Stimulated activated memory B cell treated with anti-CD40 and anti-IgM and Interleukin-4, amounts not matched to agents 10 μg/mL and 1 μg/mL and 100 μg/mL, for 72 hours (primary cell): Measurements from ENCODE around the gene MKLN1.
A peak's percentile ranks its signal among the peaks of the same experiment; 100 is the strongest.

Experiments
- ATAC-seq: fragments of 150-1000 bp; cut with Tn5 transposase; 2 replicates; pipeline ENCODE4 v1.10.0; 2021
- H3K27ac Mint-ChIP-seq: one replicate; pipeline ENCODE4 v1.8.0; 2022; ENCODE audit warnings: mild to moderate bottlenecking, mixed read lengths
- H3K27me3 Mint-ChIP-seq: one replicate; pipeline ENCODE4 v1.8.0; 2022; ENCODE audit warnings: mixed read lengths
- H3K36me3 Mint-ChIP-seq: one replicate; pipeline ENCODE4 v1.8.0; 2022; ENCODE audit warnings: mixed read lengths
- H3K4me1 Mint-ChIP-seq: one replicate; pipeline ENCODE4 v1.8.0; 2022; ENCODE audit warnings: mixed read lengths
- H3K4me3 Mint-ChIP-seq: one replicate; pipeline ENCODE4 v1.8.0; 2022; ENCODE audit warnings: mild to moderate bottlenecking, moderate library complexity, mixed read lengths
- H3K9me3 Mint-ChIP-seq: one replicate; pipeline ENCODE4 v1.8.0; 2022; ENCODE audit warnings: mixed read lengths

MKLN1 gene

GRCh38 chr7:131357282-131357880, 29.7 kb downstream of the MKLN1 start:
- peaks cover 84% of the 10 kb centered on the region for H3K4me1 Mint-ChIP-seq
- no peak overlapping the region for H3K4me3 Mint-ChIP-seq
- H3K27ac Mint-ChIP-seq: no peak overlapping the region
- peaks cover 6% of the 10 kb centered on the region for H3K36me3 Mint-ChIP-seq
- no peak for ATAC-seq
- H3K27me3 Mint-ChIP-seq: no peaks in the 10 kb centered on the region
- H3K9me3 Mint-ChIP-seq: no peaks in the 10 kb centered on the region

DNA sequence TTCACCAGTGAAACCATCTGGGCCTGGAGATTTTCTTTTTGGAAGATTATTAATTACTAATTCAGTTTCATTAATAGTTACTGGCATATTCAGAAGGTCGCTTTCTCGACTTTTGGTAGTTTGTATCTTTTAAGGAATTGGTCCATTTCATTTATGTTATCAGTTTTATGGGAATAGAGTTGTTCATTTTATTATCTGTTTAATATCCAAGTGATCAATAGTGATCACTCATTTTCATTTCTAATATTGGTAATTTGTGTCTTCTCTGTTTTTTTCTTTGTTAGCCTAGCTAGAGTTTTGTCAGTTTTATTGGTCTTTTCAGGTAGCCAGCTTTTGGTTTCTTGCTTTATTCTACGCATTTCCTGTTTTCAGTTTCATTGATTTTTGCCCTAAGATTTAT, 31.0 kb downstream of the MKLN1 start:
- Mint-ChIP-seq H3K4me1 (peaks cover 75% of the 10 kb centered on the region), H3K27ac (no peak overlapping the region), H3K36me3 (no peaks in the 10 kb centered on the region), H3K27me3 (no peaks in the 10 kb centered on the region), H3K9me3 (no peaks in the 10 kb centered on the region), H3K4me3 (no peak overlapping the region)
- ATAC-seq: no peak

DNA sequence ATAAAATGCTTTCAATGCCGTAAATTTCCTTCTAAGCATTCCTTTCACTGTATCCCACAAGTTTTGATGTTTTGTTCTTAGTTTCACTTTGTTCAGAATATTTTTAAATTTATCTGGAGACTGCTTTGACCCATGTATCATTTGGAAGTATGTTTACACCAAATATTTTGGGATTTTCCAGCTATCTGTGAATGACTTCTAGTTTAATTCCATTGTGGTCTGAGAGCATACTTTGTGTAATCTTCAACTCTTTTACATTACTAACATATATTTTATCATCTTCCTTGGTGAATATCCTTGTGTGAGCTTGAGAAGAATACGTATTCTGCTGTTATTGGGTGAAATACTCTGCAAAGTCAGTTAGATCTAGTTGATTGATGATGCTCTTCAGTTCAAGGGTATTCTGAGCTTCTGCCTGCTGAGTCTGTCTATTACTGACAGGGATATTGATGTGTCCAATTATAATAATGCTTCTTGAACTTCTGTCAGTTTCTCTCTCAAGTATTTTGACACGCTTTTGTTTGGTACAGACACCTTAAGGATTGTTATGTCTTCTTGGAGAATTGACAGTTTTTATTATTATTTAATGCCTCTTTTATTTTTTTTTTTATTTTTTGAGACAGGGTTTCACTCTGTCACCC, 31.6 kb downstream of the MKLN1 start:
- ATAC-seq: no peak
- Mint-ChIP-seq H3K27ac (no peak overlapping the region), H3K4me1 (peaks cover 71% of the 10 kb centered on the region), H3K36me3 (no peaks in the 10 kb centered on the region), H3K27me3 (no peaks in the 10 kb centered on the region), H3K9me3 (no peaks in the 10 kb centered on the region), H3K4me3 (no peak overlapping the region)

- Mint-ChIP-seq H3K27ac (no peak overlapping the region), H3K36me3 (peaks cover 23% of the 10 kb centered on the region), H3K27me3 (no peaks in the 10 kb centered on the region), H3K9me3 (no peaks in the 10 kb centered on the region), H3K4me3 (no peak overlapping the region), H3K4me1 (peaks cover 68% of the 10 kb centered on the region)
- ATAC-seq: no peak
Measured at GRCh38 chr7:131363719-131364118, 36.0 kb downstream of the MKLN1 start.

DNA sequence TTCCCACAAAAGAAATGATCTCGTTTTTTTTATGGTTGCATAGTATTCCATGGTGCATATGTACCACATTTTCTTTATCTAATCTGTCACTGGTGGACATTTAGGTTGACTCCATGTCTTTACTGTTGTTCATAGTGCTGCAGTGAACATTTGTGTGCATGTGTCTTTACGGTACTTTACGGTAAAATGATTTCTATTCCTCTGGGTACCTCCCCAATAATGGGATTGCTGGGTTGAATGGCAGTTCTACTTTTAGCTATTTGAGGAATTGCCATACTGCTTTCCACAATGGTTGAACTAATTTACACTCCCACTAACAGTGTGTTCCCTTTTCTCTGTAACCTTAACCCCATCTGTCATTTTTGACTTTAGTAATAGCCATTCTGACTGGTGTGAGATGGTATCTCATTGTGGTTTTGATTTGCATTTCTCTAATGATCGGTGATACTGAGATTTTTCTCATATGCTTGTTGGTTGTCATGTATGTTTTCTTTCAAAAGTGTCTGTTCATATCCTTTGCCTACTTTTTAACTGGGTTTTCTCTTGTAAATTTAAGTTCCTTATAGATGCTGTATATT, 37.2 kb downstream of the MKLN1 start:
- Mint-ChIP-seq H3K27me3 (no peaks in the 10 kb centered on the region), H3K9me3 (no peaks in the 10 kb centered on the region), H3K27ac (no peak overlapping the region), H3K4me3 (no peak overlapping the region), H3K4me1 (peaks cover 64% of the 10 kb centered on the region), H3K36me3 (peaks cover 23% of the 10 kb centered on the region)
- ATAC-seq: no peak

- H3K4me3 Mint-ChIP-seq: no peak overlapping the region
- H3K27me3 Mint-ChIP-seq: no peaks in the 10 kb centered on the region
- no peak for ATAC-seq
- H3K27ac Mint-ChIP-seq: no peak overlapping the region
- peaks cover 23% of the 10 kb centered on the region for H3K36me3 Mint-ChIP-seq
- no peaks in the 10 kb centered on the region for H3K9me3 Mint-ChIP-seq
- peaks cover 64% of the 10 kb centered on the region for H3K4me1 Mint-ChIP-seq
Measured at GRCh38 chr7:131365838-131366237, 38.2 kb downstream of the MKLN1 start.

- H3K27me3 Mint-ChIP-seq: no peaks in the 10 kb centered on the region
- peaks cover 23% of the 10 kb centered on the region for H3K36me3 Mint-ChIP-seq
- peaks cover 77% of the 10 kb centered on the region for H3K4me1 Mint-ChIP-seq
- no peaks in the 10 kb centered on the region for H3K9me3 Mint-ChIP-seq
- ATAC-seq: no peak
- no peak overlapping the region for H3K4me3 Mint-ChIP-seq
- no peak overlapping the region for H3K27ac Mint-ChIP-seq
Measured at GRCh38 chr7:131369354-131369753, 41.7 kb downstream of the MKLN1 start.

DNA sequence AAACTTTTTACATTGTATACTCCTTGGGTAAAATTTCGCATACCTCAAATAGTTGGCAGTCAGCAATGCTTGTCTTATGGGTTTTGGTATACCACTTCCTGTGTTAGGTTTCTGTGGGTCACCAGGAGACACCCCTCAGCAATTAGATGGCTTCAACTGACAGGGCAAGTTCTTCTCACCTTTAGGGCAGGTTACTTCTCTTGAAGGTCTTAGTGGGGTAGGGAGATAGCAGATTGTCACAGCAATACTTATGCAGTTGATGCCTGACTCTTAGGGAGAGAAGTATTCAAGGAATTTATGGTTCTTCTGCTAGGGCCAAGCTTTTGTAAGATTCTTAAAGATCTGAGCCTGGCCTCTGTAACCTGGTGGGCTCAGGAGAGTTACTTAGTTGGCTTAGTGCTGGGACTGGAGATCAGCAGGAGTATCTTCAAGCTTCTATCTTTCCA, 42.9 kb downstream of the MKLN1 start:
- no peak overlapping the region for H3K27ac Mint-ChIP-seq
- peaks cover 14% of the 10 kb centered on the region for H3K36me3 Mint-ChIP-seq
- H3K4me1 Mint-ChIP-seq: peaks cover 69% of the 10 kb centered on the region
- no peaks in the 10 kb centered on the region for H3K27me3 Mint-ChIP-seq
- ATAC-seq: peak; percentile 78
- no peaks in the 10 kb centered on the region for H3K9me3 Mint-ChIP-seq
- H3K4me3 Mint-ChIP-seq: no peak overlapping the region

DNA sequence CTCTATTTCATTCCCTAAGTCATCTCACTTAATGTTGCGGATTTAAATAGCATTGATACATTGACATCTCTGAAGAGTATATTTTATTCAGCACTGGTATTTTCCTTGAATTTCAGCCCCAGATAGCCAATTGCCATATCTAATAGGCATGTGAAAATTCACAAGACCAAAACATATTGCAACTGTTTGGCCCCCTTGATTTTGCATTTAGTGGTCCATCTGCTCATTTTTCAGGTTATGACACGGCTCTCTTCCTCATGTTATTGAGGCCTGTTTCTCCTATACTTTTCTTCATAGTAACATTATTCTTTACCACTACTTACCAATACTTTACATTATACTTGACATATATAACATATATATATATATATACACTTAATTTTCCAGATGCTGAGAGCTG, 43.7 kb downstream of the MKLN1 start:
- no peak overlapping the region for H3K4me3 Mint-ChIP-seq
- H3K9me3 Mint-ChIP-seq: no peaks in the 10 kb centered on the region
- no peak overlapping the region for H3K27ac Mint-ChIP-seq
- H3K4me1 Mint-ChIP-seq: peaks cover 63% of the 10 kb centered on the region
- H3K36me3 Mint-ChIP-seq: peaks cover 12% of the 10 kb centered on the region
- no peak for ATAC-seq
- no peaks in the 10 kb centered on the region for H3K27me3 Mint-ChIP-seq

DNA sequence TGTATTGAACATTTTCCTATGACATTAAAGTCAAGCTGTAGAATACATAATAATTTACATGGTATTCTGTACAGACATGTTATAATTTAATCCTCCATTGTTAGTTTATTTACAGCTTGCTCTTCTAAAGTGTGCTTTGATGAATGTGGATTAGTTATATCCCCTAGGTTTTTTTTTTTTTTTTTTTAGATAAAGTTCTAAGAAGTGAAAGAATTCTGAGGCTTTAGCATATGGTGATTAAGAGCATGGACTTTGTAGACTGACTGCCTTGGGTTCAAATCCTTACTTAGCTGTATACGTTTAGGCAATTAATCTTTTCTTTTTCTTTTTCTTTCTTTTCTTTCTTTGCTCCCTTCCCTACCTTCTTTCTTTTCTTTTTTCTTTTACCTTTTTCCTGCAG, 44.9 kb downstream of the MKLN1 start:
- Mint-ChIP-seq H3K36me3 (peaks cover 9% of the 10 kb centered on the region), H3K4me3 (no peak overlapping the region), H3K4me1 (peaks cover 59% of the 10 kb centered on the region), H3K9me3 (no peaks in the 10 kb centered on the region), H3K27ac (no peak overlapping the region), H3K27me3 (no peaks in the 10 kb centered on the region)
- ATAC-seq: no peak

GRCh38 chr7:131374821-131375220, 47.1 kb downstream of the MKLN1 start:
- no peak overlapping the region for H3K27ac Mint-ChIP-seq
- no peak for ATAC-seq
- peaks cover 42% of the 10 kb centered on the region for H3K4me1 Mint-ChIP-seq
- H3K9me3 Mint-ChIP-seq: no peaks in the 10 kb centered on the region
- H3K4me3 Mint-ChIP-seq: no peak overlapping the region
- no peaks in the 10 kb centered on the region for H3K27me3 Mint-ChIP-seq
- no peaks in the 10 kb centered on the region for H3K36me3 Mint-ChIP-seq

- H3K27ac Mint-ChIP-seq: no peak overlapping the region
- no peaks in the 10 kb centered on the region for H3K9me3 Mint-ChIP-seq
- H3K4me3 Mint-ChIP-seq: no peak overlapping the region
- no peak for ATAC-seq
- H3K27me3 Mint-ChIP-seq: no peaks in the 10 kb centered on the region
- peaks cover 13% of the 10 kb centered on the region for H3K4me1 Mint-ChIP-seq
- peaks cover 5% of the 10 kb centered on the region for H3K36me3 Mint-ChIP-seq
Measured at GRCh38 chr7:131381069-131381838, 53.6 kb downstream of the MKLN1 start.

DNA sequence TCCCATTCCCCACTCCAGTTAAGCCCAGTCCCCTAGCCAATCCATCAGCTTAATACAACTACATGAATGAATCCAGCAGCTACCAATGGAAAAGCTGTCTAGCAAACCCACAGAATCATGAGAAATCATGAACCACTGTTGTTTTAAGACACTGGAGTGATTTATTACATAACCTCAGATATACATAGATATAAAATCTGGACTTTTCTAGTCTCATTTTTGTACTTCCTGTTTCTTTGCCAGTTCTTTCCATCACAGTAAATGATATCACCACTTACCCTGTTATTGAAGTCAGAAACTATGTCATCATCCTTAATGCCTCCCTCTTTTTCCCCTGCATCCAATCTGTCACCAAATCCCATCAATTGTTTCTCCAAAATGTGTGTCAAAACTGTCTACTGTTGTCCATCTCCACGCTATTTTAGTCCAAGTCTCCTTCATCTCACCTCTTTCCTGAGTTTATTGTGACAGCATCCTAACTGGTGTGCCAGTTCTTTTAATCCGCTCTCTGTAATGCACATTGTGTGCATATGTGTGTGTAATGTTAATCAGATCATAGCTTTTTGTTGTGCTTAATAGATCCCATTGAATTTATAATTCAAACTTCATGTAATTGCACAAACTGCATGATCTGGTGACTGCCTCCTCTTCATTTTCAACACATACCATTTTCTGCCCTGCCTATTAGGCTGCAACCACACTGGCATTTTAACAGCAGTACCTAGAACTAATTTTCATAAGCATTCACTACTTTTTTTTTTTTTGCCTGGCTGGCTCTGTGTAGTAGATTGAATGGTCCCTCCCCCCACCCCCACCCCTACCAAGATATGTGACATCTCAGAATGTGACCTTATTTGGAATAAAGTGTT, 56.0 kb downstream of the MKLN1 start:
- H3K36me3 Mint-ChIP-seq: peaks cover 5% of the 10 kb centered on the region
- no peak for ATAC-seq
- H3K27ac Mint-ChIP-seq: no peak overlapping the region
- H3K27me3 Mint-ChIP-seq: no peaks in the 10 kb centered on the region
- H3K9me3 Mint-ChIP-seq: no peaks in the 10 kb centered on the region
- H3K4me3 Mint-ChIP-seq: no peak overlapping the region
- H3K4me1 Mint-ChIP-seq: peaks cover 13% of the 10 kb centered on the region

DNA sequence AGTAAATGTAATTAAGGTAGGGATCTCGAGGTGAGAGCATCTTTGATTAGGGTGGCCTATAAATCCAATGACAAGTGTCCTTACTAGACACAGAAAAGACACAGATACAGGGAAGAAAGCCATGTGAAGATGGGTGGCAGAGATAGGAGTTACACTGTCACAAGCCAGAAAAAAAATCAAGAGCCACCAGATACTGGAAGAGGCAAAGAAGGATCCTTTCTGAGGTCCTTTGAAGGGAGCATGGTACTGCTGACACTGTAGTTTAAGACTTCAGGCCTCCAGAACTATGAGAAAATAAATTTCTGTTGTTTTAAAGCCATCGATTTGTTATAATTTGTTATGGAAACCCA, 56.6 kb downstream of the MKLN1 start:
- Mint-ChIP-seq H3K27ac (no peak overlapping the region), H3K4me3 (no peak overlapping the region), H3K9me3 (no peaks in the 10 kb centered on the region), H3K4me1 (peaks cover 13% of the 10 kb centered on the region), H3K36me3 (peaks cover 5% of the 10 kb centered on the region), H3K27me3 (no peaks in the 10 kb centered on the region)
- ATAC-seq: no peak

DNA sequence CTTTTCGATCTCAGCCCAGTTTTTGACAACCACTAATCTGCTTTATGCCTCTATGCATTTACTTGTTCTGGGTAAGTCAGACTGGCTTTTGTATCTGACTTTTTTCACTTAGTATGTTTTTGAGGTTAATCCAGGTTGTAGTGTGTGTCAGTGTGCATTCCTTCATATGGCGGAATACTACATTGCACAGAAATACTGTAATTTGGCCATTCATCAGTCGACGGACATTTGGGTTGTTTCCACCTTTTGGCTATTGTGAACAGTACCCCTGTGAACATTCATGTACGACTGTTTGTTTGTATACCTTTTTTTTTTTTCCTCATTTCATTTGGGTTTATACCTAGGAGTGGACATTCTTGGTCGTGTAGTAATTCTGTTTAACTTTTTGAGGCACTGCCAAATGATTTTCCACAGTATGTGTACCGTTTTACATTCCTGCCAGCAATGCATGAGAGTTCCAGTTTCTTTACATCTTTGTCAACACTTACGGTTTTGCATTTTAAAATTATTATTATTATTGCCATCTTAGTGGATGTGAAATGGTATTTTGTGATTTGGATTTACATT, 57.4 kb downstream of the MKLN1 start:
- Mint-ChIP-seq H3K4me3 (no peak overlapping the region), H3K27ac (no peak overlapping the region), H3K36me3 (peaks cover 5% of the 10 kb centered on the region), H3K4me1 (peaks cover 13% of the 10 kb centered on the region), H3K9me3 (no peaks in the 10 kb centered on the region), H3K27me3 (no peaks in the 10 kb centered on the region)
- ATAC-seq: no peak
